WERI-Rb-1 (cell line): ENCODE results near the gene MED10.

Source experiments
- DNase-seq: peaks from one replicate; pipeline ENCODE4 v3.0.0-alpha.2; 2020
- H3K27ac ChIP-seq: fragments of 250-450 bp; sonication (Bioruptor Pico); 2 replicates; pipeline ENCODE4 v1.5.1; 2020; ENCODE audit warnings: mild to moderate bottlenecking, moderate library complexity
- H3K27me3 ChIP-seq: fragments of 250-450 bp; sonication (Bioruptor Pico); 2 replicates; pipeline ENCODE4 v1.5.1; 2021; ENCODE audit warnings: mild to moderate bottlenecking, low read depth, moderate library complexity; ENCODE audit not compliant: insufficient read depth, severe bottlenecking
- H3K36me3 ChIP-seq: fragments of 250-450 bp; sonication (Bioruptor Pico); 2 replicates; pipeline ENCODE4 v1.5.1; 2020; ENCODE audit warnings: mild to moderate bottlenecking, moderate library complexity
- H3K4me3 ChIP-seq: 2 replicates; pipeline ENCODE4 v1.5.1; 2011; ENCODE audit warnings: low read depth, mild to moderate bottlenecking, control low read depth, low read length
- H3K9me3 ChIP-seq: fragments of 250-450 bp; sonication (Bioruptor Pico); 2 replicates; pipeline ENCODE4 v1.5.1; 2021; ENCODE audit warnings: mild to moderate bottlenecking, moderate library complexity; ENCODE audit not compliant: severe bottlenecking
- CTCF ChIP-seq: IDR thresholded peaks from 2 replicates; pipeline ENCODE4 v1.5.1; 2011; ENCODE audit warnings: low read depth, mild to moderate bottlenecking, control low read depth, inconsistent platforms, low read length

MED10 gene

DNA sequence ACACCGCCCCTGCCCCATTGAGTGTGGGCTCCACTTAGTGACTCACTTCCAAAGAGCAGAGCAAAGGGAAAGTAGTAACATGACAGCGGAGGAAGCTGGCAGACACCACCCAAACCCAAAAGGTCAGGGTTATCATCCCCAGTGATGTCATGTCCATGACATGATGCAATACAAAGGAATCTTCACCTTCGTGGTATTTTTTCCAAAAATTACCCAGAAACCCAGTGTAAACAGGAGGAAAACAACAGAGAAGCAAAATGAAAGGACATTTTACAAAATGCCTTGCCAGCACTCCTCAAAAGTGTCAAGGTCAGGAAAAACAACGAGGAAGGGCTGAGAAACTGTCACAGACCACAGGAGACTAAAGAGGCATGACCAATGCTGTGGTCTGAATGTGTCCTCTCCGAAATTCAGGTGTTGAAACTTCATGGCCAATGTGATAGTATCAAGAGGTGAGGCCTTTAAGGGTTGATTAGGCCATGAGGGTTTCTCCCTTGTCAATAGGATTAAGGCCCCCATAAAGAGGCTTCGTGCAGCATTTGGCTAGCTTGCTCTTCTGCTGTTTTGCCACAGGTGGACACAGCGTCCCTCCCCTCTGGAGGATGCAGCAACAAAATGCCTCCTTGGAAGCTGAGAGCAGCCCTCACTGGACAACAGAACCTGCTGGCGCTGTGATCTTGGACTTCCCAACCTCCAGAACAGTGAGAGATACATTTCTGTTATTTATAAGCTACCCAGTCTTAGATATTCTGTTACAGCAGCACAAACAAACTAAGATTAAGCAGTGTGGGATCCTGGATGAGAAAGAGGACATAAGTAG is 30.5 kb upstream of the MED10 start:
- no peaks in the 10 kb centered on the region for H3K36me3 ChIP-seq
- H3K27ac ChIP-seq, result no peak overlapping the region
- no peak overlapping the region for H3K4me3 ChIP-seq
- DNase-seq, result no peak
- H3K27me3 ChIP-seq, result peaks cover 65% of the 10 kb centered on the region
- no peak for TF ChIP-seq CTCF
- H3K9me3 ChIP-seq, result no peaks in the 10 kb centered on the region

DNA sequence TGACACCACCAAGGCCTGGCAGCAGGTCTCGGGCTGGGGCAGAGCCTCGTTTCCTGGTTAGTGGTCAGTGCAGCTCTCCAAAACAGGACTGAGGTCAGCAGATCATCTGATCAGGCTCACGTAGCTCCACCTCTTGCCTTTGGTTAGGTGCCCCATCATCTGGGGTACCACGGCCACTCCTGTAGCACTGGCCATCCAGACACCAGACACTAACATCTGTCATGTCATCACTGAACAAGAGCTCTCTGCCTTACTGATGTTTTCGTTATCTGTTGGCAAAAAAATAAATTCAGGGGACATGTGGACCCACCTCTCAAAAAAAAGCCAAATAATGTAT is 29.9 kb upstream of the MED10 start:
- Histone ChIP-seq H3K27ac (no peak overlapping the region), H3K36me3 (no peaks in the 10 kb centered on the region), H3K4me3 (no peak overlapping the region), H3K27me3 (peaks cover 72% of the 10 kb centered on the region), H3K9me3 (no peaks in the 10 kb centered on the region)
- no peak for DNase-seq
- no peak for TF ChIP-seq CTCF

DNA sequence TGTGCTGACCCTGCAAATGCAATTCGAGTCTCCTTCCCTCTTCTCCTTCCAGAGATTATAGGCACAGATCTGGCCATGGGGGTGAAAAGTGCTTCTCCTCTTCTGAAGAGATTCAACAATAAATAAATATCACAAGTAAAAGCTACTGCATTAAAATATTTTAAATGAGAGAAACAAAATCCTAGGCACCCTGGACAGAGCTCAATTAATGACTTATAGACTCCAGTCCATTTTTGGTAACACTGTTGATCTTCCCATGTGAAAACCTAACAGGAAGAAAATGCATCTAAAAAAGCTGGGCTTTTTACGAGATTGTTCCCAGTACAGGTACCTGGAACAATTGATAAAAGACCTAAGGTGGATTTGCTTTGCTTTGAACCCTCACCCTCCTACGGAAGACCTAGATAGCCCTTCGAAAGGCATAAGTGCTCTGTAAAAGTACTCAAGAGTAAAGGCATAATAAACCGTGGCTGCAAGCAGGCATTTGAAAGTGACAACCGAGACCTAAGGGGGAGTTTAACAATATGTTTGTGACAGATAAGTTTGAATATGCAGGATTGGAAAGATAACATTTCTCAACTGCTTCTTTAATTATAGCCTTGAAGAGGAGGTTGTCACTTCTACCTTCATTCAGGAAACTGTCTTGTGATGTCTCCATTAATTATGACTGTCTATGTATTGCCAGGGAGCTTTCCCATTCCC is 29.4 kb upstream of the MED10 start:
- no peaks in the 10 kb centered on the region for H3K36me3 ChIP-seq
- no peaks in the 10 kb centered on the region for H3K9me3 ChIP-seq
- DNase-seq, result no peak
- peaks cover 72% of the 10 kb centered on the region for H3K27me3 ChIP-seq
- no peak overlapping the region for H3K27ac ChIP-seq
- TF ChIP-seq CTCF, result no peak
- H3K4me3 ChIP-seq, result no peak overlapping the region

DNA sequence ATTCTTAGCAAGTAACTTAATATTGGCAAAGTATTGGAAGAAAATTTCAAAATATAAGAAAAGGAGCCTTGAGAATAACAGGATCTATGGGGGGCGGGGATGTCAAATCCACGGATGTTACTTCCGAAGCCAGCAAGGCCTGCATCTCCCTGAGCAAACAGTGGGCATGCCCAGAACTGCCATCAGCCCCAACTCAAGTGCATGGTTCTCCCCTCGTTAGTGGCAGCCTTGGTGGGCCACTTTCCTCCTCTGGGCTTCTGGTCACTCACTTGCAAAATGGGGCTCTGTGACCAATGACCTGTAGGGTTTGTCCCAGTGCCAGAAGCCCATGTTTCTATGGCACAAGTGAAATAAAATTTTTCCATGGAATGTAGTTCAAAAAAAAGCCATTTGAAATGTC is 27.2 kb upstream of the MED10 start:
- no peak overlapping the region for H3K27ac ChIP-seq
- H3K36me3 ChIP-seq, result no peaks in the 10 kb centered on the region
- H3K9me3 ChIP-seq, result no peaks in the 10 kb centered on the region
- H3K27me3 ChIP-seq, result peaks cover 75% of the 10 kb centered on the region
- H3K4me3 ChIP-seq, result no peak overlapping the region
- DNase-seq, result no peak
- no peak for TF ChIP-seq CTCF

DNA sequence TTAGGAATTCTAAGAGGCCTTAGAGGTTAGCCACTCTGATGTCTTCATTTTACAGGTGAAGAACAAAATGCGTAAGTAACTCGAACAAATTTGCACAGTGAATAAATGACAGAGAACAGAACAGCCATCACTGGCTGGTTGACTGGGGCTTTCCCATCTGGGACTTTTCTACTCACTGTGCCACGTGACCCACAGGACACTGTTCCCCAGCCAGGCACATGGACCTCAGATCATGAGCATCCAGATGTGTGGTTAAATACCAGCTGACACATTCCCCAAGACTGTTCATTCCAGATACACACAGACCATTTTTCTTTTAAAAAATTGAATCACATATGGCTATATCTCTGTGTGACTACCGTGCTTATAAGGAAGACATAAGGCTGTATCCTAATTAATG is 25.8 kb upstream of the MED10 start:
- H3K36me3 ChIP-seq, result no peaks in the 10 kb centered on the region
- peaks cover 72% of the 10 kb centered on the region for H3K27me3 ChIP-seq
- H3K27ac ChIP-seq, result no peak overlapping the region
- TF ChIP-seq CTCF, result no peak
- H3K9me3 ChIP-seq, result no peaks in the 10 kb centered on the region
- no peak overlapping the region for H3K4me3 ChIP-seq
- no peak for DNase-seq
